GM18909 (cell line): ENCODE results near the gene OTUD3.

Experiments
- ATAC-seq: cut with Tn5 transposase; IDR thresholded peaks from one replicate; pipeline ENCODE4 v1.9.1; 2021; ENCODE audit warnings: mild to moderate bottlenecking; ENCODE audit not compliant: unreplicated experiment, poor library complexity

Gene OTUD3

GRCh38 chr1:19942657-19943056, 60.5 kb downstream of the OTUD3 start:
- no peak for ATAC-seq

- no peak for ATAC-seq
Measured at GRCh38 chr1:19945914-19946313, 63.7 kb downstream of the OTUD3 start.

DNA sequence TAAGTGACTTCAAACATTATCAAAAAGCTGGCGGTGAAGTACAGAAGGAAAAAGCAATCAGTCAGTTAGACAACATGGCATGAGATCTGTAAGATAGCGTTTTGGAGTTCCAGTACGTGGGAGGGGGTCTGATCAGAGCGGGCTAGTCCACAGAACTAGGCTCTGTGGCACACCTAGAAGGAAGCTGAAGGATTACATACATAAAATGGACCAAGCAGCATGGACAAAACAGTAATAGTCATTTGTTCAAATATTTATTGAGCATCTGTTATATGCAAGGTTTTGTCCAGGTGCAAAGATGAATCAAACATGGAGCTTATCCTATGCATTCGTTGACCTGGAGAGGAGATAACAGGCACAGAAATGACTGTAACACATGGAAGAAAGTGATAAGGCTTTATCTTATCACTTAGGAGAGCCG, 64.1 kb downstream of the OTUD3 start:
- ATAC-seq: no peak

DNA sequence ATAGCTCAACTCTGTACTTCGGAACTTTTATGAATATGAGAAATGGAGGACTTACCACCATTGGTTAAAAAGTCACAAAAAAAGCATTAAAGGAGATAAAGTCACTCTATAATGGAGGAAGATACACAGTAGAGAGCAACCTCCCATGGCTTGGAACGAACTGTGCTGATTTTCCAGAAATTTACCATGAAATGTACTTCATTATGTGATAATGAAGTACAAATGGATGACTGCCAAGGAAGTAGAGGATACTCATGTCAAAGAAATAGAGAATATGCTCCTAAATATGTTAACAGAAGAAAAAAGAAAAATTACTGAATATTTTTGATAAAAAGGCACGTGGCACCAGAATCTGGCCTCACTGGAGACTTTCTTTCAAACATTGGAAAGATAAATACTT, 64.8 kb downstream of the OTUD3 start:
- no peak for ATAC-seq

GRCh38 chr1:19949016-19949415, 66.8 kb downstream of the OTUD3 start:
- ATAC-seq: no peak

GRCh38 chr1:19954059-19954458, 71.9 kb downstream of the OTUD3 start:
- ATAC-seq: no peak

- no peak for ATAC-seq
Measured at GRCh38 chr1:19955534-19956170, 73.5 kb downstream of the OTUD3 start.

GRCh38 chr1:19957779-19958178, 75.6 kb downstream of the OTUD3 start:
- no peak for ATAC-seq

- ATAC-seq: no peak
Measured at GRCh38 chr1:19960591-19960990, 78.4 kb downstream of the OTUD3 start.
